ENCODE measurements around the gene CC2D2A.

- TF ChIP-seq CCAR2 (IDR thresholded peaks at IDR 0.05; ENCODE audit: low read depth, low read length) (no peak), BACH1 (tag; IDR thresholded peaks at IDR 0.05) (no peak), REST (IDR thresholded peaks at IDR 0.05; ENCODE audit: borderline replicate concordance) (no peak), REST (CRISPR knock-in tag; IDR thresholded peaks at IDR 0.05; ENCODE audit: low read depth) (no peak), EZH2 (IDR thresholded peaks at IDR 0.05; ENCODE audit: borderline replicate concordance, low read depth, low read length) (no peak), ELK1 (CRISPR knock-in tag; IDR thresholded peaks at IDR 0.05) (no peak), RAD21 (CRISPR knock-in tag; conservative IDR thresholded peaks at IDR 0.05 in 1 of 2, IDR thresholded peaks at IDR 0.05 in 1 of 2) (no peak)
- TF ChIP-seq, protein P1, sequence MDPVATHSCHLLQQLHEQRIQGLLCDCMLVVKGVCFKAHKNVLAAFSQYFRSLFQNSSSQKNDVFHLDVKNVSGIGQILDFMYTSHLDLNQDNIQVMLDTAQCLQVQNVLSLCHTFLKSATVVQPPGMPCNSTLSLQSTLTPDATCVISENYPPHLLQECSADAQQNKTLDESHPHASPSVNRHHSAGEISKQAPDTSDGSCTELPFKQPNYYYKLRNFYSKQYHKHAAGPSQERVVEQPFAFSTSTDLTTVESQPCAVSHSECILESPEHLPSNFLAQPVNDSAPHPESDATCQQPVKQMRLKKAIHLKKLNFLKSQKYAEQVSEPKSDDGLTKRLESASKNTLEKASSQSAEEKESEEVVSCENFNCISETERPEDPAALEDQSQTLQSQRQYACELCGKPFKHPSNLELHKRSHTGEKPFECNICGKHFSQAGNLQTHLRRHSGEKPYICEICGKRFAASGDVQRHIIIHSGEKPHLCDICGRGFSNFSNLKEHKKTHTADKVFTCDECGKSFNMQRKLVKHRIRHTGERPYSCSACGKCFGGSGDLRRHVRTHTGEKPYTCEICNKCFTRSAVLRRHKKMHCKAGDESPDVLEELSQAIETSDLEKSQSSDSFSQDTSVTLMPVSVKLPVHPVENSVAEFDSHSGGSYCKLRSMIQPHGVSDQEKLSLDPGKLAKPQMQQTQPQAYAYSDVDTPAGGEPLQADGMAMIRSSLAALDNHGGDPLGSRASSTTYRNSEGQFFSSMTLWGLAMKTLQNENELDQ (CRISPR knock-in tag; IDR thresholded peaks at IDR 0.05; ENCODE audit: borderline replicate concordance) = no peak
- TF ChIP-seq, protein P2, sequence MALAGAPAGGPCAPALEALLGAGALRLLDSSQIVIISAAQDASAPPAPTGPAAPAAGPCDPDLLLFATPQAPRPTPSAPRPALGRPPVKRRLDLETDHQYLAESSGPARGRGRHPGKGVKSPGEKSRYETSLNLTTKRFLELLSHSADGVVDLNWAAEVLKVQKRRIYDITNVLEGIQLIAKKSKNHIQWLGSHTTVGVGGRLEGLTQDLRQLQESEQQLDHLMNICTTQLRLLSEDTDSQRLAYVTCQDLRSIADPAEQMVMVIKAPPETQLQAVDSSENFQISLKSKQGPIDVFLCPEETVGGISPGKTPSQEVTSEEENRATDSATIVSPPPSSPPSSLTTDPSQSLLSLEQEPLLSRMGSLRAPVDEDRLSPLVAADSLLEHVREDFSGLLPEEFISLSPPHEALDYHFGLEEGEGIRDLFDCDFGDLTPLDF (CRISPR knock-in tag; IDR thresholded peaks at IDR 0.05) = no peak
- TF ChIP-seq, protein P3, sequence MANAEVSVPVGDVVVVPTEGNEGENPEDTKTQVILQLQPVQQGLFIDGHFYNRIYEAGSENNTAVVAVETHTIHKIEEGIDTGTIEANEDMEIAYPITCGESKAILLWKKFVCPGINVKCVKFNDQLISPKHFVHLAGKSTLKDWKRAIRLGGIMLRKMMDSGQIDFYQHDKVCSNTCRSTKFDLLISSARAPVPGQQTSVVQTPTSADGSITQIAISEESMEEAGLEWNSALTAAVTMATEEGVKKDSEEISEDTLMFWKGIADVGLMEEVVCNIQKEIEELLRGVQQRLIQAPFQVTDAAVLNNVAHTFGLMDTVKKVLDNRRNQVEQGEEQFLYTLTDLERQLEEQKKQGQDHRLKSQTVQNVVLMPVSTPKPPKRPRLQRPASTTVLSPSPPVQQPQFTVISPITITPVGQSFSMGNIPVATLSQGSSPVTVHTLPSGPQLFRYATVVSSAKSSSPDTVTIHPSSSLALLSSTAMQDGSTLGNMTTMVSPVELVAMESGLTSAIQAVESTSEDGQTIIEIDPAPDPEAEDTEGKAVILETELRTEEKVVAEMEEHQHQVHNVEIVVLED (CRISPR knock-in tag; IDR thresholded peaks at IDR 0.05) = no peak
Observed at GRCh38 chr4:15535599-15535998, 65.9 kb downstream of the CC2D2A start.

Measured in K562 (cell line).